Panc1 (cell line): ENCODE data around the gene CBARP. TPM values are rescaled to one million over a fixed set of nuclear protein-coding genes. Genes with fewer than 3 reads are reported as not detected.

Experiments
- ATAC-seq: fragments of 200-7000 bp; cut with Tn5 transposase; 2 replicates; pipeline ENCODE4 v1.9.1; 2020; ENCODE audit warnings: mild to moderate bottlenecking, moderate library complexity
- BruUV-seq: library from RNA; stranded (reverse); fragments of 400-500 nt; replicated peaks from 2 replicates; lab custom pipeline; 2021; lab: Mats Ljungman, UMichigan
- CTCF ChIA-PET: fragments of 300-600 bp; sonication (Branson Sonifier 250); formaldehyde crosslinking; loops from one replicate; lab custom pipeline; 2022; ENCODE audit warnings: antibody characterized with exemption; lab: Charles Lee
- POLR2A ChIA-PET: fragments of 300-600 bp; sonication (Branson Sonifier 250); formaldehyde crosslinking; loops from one replicate; lab custom pipeline; 2022; ENCODE audit warnings: antibody characterized with exemption; lab: Charles Lee
- DNase-seq: peaks from one replicate; pipeline ENCODE4 v3.0.0-alpha.2; 2010; ENCODE audit warnings: low read depth, low spot score
- H3K27ac ChIP-seq: 2 replicates; pipeline ENCODE4 v1.5.1; 2011; ENCODE audit warnings: mild to moderate bottlenecking, low read length, inconsistent platforms
- H3K27me3 ChIP-seq: fragments of 200-500 bp; sonication (Bioruptor generic); 2 replicates; pipeline ENCODE4 v1.6.0; 2014; ENCODE audit warnings: low read length, inconsistent platforms; ENCODE audit not compliant: control insufficient read depth, insufficient read depth
- H3K36me3 ChIP-seq: fragments of 200-500 bp; sonication (Bioruptor generic); 2 replicates; pipeline ENCODE4 v1.5.1; 2014; ENCODE audit warnings: inconsistent platforms, mild to moderate bottlenecking, low read length, moderate library complexity; ENCODE audit not compliant: control insufficient read depth, insufficient read depth
- H3K4me1 ChIP-seq: 2 replicates; pipeline ENCODE4 v1.5.1; 2011; ENCODE audit warnings: inconsistent platforms, mild to moderate bottlenecking, low read length, moderate library complexity; ENCODE audit not compliant: control insufficient read depth, insufficient read depth
- H3K4me3 ChIP-seq, 2 experiments: 2 replicates each; pipeline ENCODE4 v1.5.1; 2011 to 2012; ENCODE audit warnings: low read depth in 2 of 2, low read length in 2 of 2, mild to moderate bottlenecking in 2 of 2, inconsistent platforms in 1 of 2, moderate library complexity in 1 of 2
- H3K9me3 ChIP-seq: fragments of 200-500 bp; sonication (Bioruptor generic); 2 replicates; pipeline ENCODE4 v1.5.1; 2014; ENCODE audit warnings: low read depth, mild to moderate bottlenecking, inconsistent platforms, low read length, moderate library complexity; ENCODE audit not compliant: control insufficient read depth, insufficient read depth
- POLR2AphosphoS5 ChIP-seq: IDR thresholded peaks from 2 replicates; pipeline ENCODE4 v1.6.1; 2012; ENCODE audit warnings: mild to moderate bottlenecking, low read depth, low read length, moderate library complexity
- SIN3A ChIP-seq: IDR thresholded peaks from 2 replicates; pipeline ENCODE4 v1.6.1; 2012; ENCODE audit warnings: low read depth, mild to moderate bottlenecking, low read length, moderate library complexity, borderline replicate concordance; ENCODE audit not compliant: insufficient read depth
- TCF7L2 ChIP-seq: IDR thresholded peaks from 2 replicates; pipeline ENCODE4 v1.6.1; 2011; ENCODE audit warnings: mild to moderate bottlenecking, low read depth, low read length, inconsistent platforms
- in situ Hi-C: cut with HindIII; loops from 2 replicates; pipeline ENCODE4 v1.10.0; 2016; ENCODE audit warnings: low sequenced_read_pairs, low pct_unique_long_range_greater_than_20kb
- intact Hi-C: fragments of 100-400 bp; cut with micrococcal nuclease; formaldehyde crosslinking; loops from one replicate; pipeline ENCODE4 v1.10.0; 2022; ENCODE audit not compliant: unreplicated experiment
- total RNA-seq: library from RNA; stranded (reverse); gene quantifications from one replicate; pipeline ENCODE4 v1.2.1, GENCODE V29; 2021; ENCODE audit not compliant: unreplicated experiment
- TF ChIP-seq, protein P1 (sequence below): fragments of 450-650 bp; IDR thresholded peaks from 2 replicates; pipeline ENCODE4 v1.5.1; 2017; ENCODE audit warnings: mild to moderate bottlenecking
- TF ChIP-seq, protein P2 (sequence below), 2 experiments: IDR thresholded peaks; 2 replicates each; pipeline ENCODE4 v1.6.1; 2011 to 2012; ENCODE audit warnings: low read depth in 2 of 2, control low read depth in 1 of 2, low read length in 1 of 2, mild to moderate bottlenecking in 1 of 2, moderate library complexity in 1 of 2; ENCODE audit not compliant: insufficient read depth in 1 of 2

CBARP gene
- total RNA-seq, 1 experiment from 2014 or later = 14.5 TPM

DNA sequence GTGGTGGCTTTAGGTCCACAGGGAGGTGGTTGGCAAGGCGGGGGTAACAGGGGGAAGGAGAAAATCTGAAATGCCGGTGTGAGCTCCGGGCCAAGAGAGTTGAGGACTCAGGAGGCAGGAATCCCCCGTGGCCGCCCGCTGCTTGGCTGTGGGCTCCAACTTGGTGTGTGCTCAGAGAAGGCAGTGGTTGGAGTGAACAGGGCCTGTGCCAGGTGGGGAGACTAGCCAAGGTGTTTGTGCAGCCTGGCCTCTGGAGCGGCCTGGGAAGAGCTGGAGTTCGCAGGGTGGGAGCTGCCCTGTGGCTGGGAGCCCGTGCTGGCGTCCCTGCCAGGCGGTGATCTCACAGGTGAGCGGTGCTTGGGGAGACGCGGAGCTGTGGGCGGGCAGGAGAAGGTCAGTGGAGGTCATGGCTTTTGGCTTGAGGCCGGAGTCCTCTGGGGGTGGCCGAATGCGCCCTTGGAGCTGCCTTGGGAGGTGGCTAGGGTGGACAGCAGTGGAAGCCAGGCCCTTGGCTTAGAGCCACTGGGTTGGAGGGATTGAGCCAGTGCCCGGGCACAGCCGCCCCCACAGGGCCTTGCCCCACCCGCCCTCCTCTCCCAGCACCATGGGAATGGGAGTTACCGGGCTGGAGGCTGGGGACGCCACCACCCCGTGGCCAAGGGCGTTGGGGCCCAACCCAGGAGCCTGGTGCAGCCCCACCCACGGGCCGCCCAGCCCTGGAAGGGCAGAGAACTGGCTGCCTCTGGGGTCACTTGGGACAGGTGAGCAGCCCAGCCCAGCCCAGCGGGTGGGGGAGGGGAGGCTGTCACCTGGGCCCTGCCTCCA is 24.2 kb upstream of the CBARP start:
- intact Hi-C loops = no loop called here
- H3K36me3 ChIP-seq = no peaks in the 10 kb centered on the region; the same call in 1 of the 2 replicates
- peak; percentile 61 for TF ChIP-seq POLR2AphosphoS5
- TF ChIP-seq, protein P1, sequence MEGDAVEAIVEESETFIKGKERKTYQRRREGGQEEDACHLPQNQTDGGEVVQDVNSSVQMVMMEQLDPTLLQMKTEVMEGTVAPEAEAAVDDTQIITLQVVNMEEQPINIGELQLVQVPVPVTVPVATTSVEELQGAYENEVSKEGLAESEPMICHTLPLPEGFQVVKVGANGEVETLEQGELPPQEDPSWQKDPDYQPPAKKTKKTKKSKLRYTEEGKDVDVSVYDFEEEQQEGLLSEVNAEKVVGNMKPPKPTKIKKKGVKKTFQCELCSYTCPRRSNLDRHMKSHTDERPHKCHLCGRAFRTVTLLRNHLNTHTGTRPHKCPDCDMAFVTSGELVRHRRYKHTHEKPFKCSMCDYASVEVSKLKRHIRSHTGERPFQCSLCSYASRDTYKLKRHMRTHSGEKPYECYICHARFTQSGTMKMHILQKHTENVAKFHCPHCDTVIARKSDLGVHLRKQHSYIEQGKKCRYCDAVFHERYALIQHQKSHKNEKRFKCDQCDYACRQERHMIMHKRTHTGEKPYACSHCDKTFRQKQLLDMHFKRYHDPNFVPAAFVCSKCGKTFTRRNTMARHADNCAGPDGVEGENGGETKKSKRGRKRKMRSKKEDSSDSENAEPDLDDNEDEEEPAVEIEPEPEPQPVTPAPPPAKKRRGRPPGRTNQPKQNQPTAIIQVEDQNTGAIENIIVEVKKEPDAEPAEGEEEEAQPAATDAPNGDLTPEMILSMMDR = no peak
- ATAC-seq = 0 out of 2 replicates have a peak, but pooled peaks have one; percentile 2
- no TSS peak for BruUV-seq
- H3K27me3 ChIP-seq = no peaks in the 10 kb centered on the region
- CTCF ChIA-PET = interaction anchor here (1.3 kb wide), 1 partner anchor 18 kb away, joined by 4 read pairs; no protein-coding TSS in a partner anchor
- H3K4me3 ChIP-seq = peak overlapping the region; percentile 60 to 70
- POLR2A ChIA-PET = interaction anchor here (0.5 to 0.6 kb wide), 2 partner anchors 183 to 638 kb away, joined by 3 to 6 read pairs; no protein-coding TSS in a partner anchor
- peaks cover 63% of the 10 kb centered on the region for H3K4me1 ChIP-seq
- no peaks in the 10 kb centered on the region for H3K9me3 ChIP-seq
- H3K27ac ChIP-seq = peak overlapping the region; percentile 95
- DNase-seq = no peak
- in situ Hi-C loops = no loop called here

DNA sequence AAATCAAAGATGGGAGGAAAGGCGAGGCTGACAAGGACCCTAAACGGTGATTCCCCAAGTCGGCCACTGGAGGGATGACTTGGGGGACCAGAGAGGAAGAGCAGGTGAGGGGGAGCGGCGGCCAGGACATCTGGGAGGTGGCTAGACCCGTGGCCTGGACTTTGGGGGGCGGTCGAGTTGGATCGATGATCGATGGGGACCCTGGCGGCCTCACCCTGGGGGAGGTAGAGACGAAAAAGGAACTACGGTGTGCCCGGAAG is 23.7 kb upstream of the CBARP start:
- ATAC-seq (no peak), DNase-seq (no peak)
- ChIA-PET CTCF (interaction anchor here (1.3 kb wide), 1 partner anchor 17 kb away, joined by 4 read pairs; no protein-coding TSS in a partner anchor), POLR2A (no interaction called here)
- BruUV-seq = no TSS peak
- Histone ChIP-seq H3K27ac (peak overlapping the region; percentile 95), H3K36me3 (no peaks in the 10 kb centered on the region; the same call in 1 of the 2 replicates), H3K9me3 (no peaks in the 10 kb centered on the region), H3K4me1 (peaks cover 66% of the 10 kb centered on the region), H3K27me3 (no peaks in the 10 kb centered on the region), H3K4me3 (peak overlapping the region; percentile 60 to 70)
- in situ Hi-C loops (no loop called here), intact Hi-C loops (no loop called here)
- TF ChIP-seq, protein P1 = no peak
- TF ChIP-seq, protein P2, sequence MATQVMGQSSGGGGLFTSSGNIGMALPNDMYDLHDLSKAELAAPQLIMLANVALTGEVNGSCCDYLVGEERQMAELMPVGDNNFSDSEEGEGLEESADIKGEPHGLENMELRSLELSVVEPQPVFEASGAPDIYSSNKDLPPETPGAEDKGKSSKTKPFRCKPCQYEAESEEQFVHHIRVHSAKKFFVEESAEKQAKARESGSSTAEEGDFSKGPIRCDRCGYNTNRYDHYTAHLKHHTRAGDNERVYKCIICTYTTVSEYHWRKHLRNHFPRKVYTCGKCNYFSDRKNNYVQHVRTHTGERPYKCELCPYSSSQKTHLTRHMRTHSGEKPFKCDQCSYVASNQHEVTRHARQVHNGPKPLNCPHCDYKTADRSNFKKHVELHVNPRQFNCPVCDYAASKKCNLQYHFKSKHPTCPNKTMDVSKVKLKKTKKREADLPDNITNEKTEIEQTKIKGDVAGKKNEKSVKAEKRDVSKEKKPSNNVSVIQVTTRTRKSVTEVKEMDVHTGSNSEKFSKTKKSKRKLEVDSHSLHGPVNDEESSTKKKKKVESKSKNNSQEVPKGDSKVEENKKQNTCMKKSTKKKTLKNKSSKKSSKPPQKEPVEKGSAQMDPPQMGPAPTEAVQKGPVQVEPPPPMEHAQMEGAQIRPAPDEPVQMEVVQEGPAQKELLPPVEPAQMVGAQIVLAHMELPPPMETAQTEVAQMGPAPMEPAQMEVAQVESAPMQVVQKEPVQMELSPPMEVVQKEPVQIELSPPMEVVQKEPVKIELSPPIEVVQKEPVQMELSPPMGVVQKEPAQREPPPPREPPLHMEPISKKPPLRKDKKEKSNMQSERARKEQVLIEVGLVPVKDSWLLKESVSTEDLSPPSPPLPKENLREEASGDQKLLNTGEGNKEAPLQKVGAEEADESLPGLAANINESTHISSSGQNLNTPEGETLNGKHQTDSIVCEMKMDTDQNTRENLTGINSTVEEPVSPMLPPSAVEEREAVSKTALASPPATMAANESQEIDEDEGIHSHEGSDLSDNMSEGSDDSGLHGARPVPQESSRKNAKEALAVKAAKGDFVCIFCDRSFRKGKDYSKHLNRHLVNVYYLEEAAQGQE (IDR thresholded peaks at IDR 0.05; ENCODE audit: insufficient read depth in 1 of 2, low read depth in 2 of 2, low read length in 1 of 2) = no peak
- TF ChIP-seq POLR2AphosphoS5 = no peak
- no peak for TF ChIP-seq TCF7L2
- no peak for TF ChIP-seq SIN3A
